H1 (cell line): ENCODE results near the gene ZNF23. TPM values are rescaled to one million over a fixed set of nuclear protein-coding genes. Genes with fewer than 3 reads are reported as not detected.

ENCODE experiments used
- CHD1 ChIP-seq: IDR thresholded peaks from 2 replicates; pipeline ENCODE4 v1.6.1; 2012; ENCODE audit warnings: low read depth, low read length, improper control_type of control experiment
- GABPA ChIP-seq: IDR thresholded peaks from 2 replicates; pipeline ENCODE4 v1.6.1; 2011; ENCODE audit warnings: mild to moderate bottlenecking, low read length, moderate library complexity, borderline replicate concordance; ENCODE audit not compliant: insufficient read depth
- JUND ChIP-seq: IDR thresholded peaks from 2 replicates; pipeline ENCODE4 v1.6.1; 2011; ENCODE audit warnings: mild to moderate bottlenecking, improper control_type of control experiment, low read length
- PHF8 ChIP-seq: fragments of 200-600 bp; sonication (generic); conservative IDR thresholded peaks from 2 replicates; pipeline ENCODE4 v1.7.1; 2012; ENCODE audit warnings: low read depth, mild to moderate bottlenecking, inconsistent platforms, low read length, moderate library complexity
- polyA plus RNA-seq, 7 experiments: library from polyadenylated mRNA; depleted of rRNA in 3 of 7; stranded (reverse) in 5 of 7; unstranded in 2 of 7; fragments of >200 nt in 5 of 7; fragments of 200-250 nt in 2 of 7; gene quantifications; 1 replicate in 5 of 7; 2 replicates in 1 of 7; 4 replicates in 1 of 7; pipeline versions ENCODE4 v1.2.1 to v1.2.3, GENCODE V29; 2011 to 2013; ENCODE audit warnings: missing spikeins in 2 of 7, mixed read lengths in 2 of 7
- total RNA-seq: library from RNA; stranded (reverse); fragmentation: NEBNext Ultra II Directional; extraction: Animal tissue kit (Norgen Biotek cat#: 25700); gene quantifications from 2 replicates; pipeline ENCODE4 v1.2.1, GENCODE V29; 2021
- TF ChIP-seq, protein P1 (sequence below): IDR thresholded peaks from 2 replicates; pipeline ENCODE4 v1.6.1; 2011; ENCODE audit warnings: low read length, improper control_type of control experiment

Gene ZNF23
- total and polyA plus RNA-seq, 2 of the 8 experiments (the other 6 are each of a cell fraction or from before 2014, with no cell fraction given) = 2.4 to 10.2 TPM

GRCh38 chr16:71492786-71493185 lies 30.7 kb upstream of the ZNF23 start (continued):
- TF ChIP-seq GABPA (no peak), PHF8 (no peak), CHD1 (no peak), JUND (no peak)
- TF ChIP-seq, protein P1, sequence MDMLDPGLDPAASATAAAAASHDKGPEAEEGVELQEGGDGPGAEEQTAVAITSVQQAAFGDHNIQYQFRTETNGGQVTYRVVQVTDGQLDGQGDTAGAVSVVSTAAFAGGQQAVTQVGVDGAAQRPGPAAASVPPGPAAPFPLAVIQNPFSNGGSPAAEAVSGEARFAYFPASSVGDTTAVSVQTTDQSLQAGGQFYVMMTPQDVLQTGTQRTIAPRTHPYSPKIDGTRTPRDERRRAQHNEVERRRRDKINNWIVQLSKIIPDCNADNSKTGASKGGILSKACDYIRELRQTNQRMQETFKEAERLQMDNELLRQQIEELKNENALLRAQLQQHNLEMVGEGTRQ = no peak
